ENCODE data around the gene IFI44.

- TF ChIP-seq CTCF (IDR thresholded peaks at IDR 0.05; ENCODE audit: extremely low read depth in 1 of 2, insufficient read depth in 1 of 2, low read depth in 1 of 2, low read length in 2 of 2) (no peak), POLR2A (IDR thresholded peaks at IDR 0.05; ENCODE audit: low read depth, low read length) (no peak), EZH2 (IDR thresholded peaks at IDR 0.05; ENCODE audit: borderline replicate concordance, low read depth, low read length, severe bottlenecking) (no peak), JUN (IDR thresholded peaks at IDR 0.05; ENCODE audit: borderline replicate concordance, insufficient read depth, insufficient read length, low read depth) (no peak)
- TF ChIP-seq, protein P1, sequence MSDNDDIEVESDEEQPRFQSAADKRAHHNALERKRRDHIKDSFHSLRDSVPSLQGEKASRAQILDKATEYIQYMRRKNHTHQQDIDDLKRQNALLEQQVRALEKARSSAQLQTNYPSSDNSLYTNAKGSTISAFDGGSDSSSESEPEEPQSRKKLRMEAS (IDR thresholded peaks at IDR 0.05; ENCODE audit: insufficient read depth, insufficient read length): no peak
Observed at GRCh38 chr1:78640462-78640861, 9.2 kb upstream of the IFI44 start.

Data from endothelial cell of umbilical vein (primary cell).